Posterior vena cava (tissue), 2 donors: Measurements from ENCODE around the gene XG. TPM values are rescaled to one million over a fixed set of nuclear protein-coding genes. Genes with fewer than 3 reads are reported as not detected.
"Not testable (repeated sequence)": the region's sequence is repeated elsewhere in the genome, so short reads cannot be mapped to it uniquely, and the experiment has no call there.

Experiments
- DNase-seq: peaks from one replicate; pipeline ENCODE4 v3.0.0-alpha.2; 2020; ENCODE audit warnings: low spot score
- intact Hi-C, 2 donors: fragments of 100-400 bp; cut with DNase I; formaldehyde crosslinking; loops; one replicate each; pipeline versions ENCODE4 v1.14.1 to v1.14.2; 2022 to 2023
- total RNA-seq, 2 donors: library from RNA; stranded (reverse); fragmentation: NEBNext Ultra II Directional; extraction: Animal tissue kit (Norgen Biotek cat#: 25700); gene quantifications; one replicate each; pipeline ENCODE4 v1.2.1, GENCODE V29; 2021
- donor health status: DM: yes; HTN: yes; CAD: no.
- donor health status: DM: yes; HTN: yes; CAD: no.

The XG gene
- total RNA-seq, 2 donors from 2014 or later: 5.4 to 7.9 TPM

GRCh38 chrX:2727264-2727663, 24.6 kb upstream of the XG start:
- not testable (repeated sequence) for DNase-seq
- intact Hi-C loops: loop anchor here in 1 of 2 donors (5.0 kb wide), 1 partner anchor 350 kb away; no protein-coding TSS in a partner anchor

- intact Hi-C loops: no loop called here
- no peak for DNase-seq
These were observed 19.8 kb upstream of the XG start for GRCh38 chrX:2732076-2732475.

GRCh38 chrX:2732649-2733048, 19.2 kb upstream of the XG start:
- no peak for DNase-seq
- intact Hi-C loops: no loop called here

- no peak for DNase-seq
- intact Hi-C loops: no loop called here
These were observed 18.6 kb upstream of the XG start for GRCh38 chrX:2733286-2733685.

- intact Hi-C loops: no loop called here
- DNase-seq: no peak
These were observed 16.6 kb upstream of the XG start for GRCh38 chrX:2735270-2735669.

- DNase-seq: no peak
- intact Hi-C loops: no loop called here
These were observed 11.2 kb upstream of the XG start for GRCh38 chrX:2740672-2741071.

GRCh38 chrX:2741386-2741785, 10.5 kb upstream of the XG start:
- intact Hi-C loops: no loop called here
- DNase-seq: no peak

GRCh38 chrX:2746250-2746649, 5.6 kb upstream of the XG start:
- DNase-seq, intact Hi-C loops: not testable (repeated sequence)

GRCh38 chrX:2748171-2748814, 3.5 kb upstream of the XG start:
- no peak for DNase-seq
- intact Hi-C loops: no loop called here

GRCh38 chrX:2748815-2749188, 3.0 kb upstream of the XG start:
- intact Hi-C loops: no loop called here
- DNase-seq: no peak

GRCh38 chrX:2751291-2751690, 549 bp upstream of the XG start:
- DNase-seq: no peak
- intact Hi-C loops: no loop called here

- DNase-seq, intact Hi-C loops: not testable (repeated sequence)
These were observed 601 bp downstream of the XG start for GRCh38 chrX:2752441-2752840.

GRCh38 chrX:2755163-2755715, 3.4 kb downstream of the XG start:
- intact Hi-C loops, DNase-seq: not testable (repeated sequence)

- intact Hi-C loops: no loop called here
- DNase-seq: no peak
These were observed 4.7 kb downstream of the XG start for GRCh38 chrX:2756548-2756947.

GRCh38 chrX:2761246-2761645, 9.4 kb downstream of the XG start:
- intact Hi-C loops: loop anchor here in 1 of 2 donors (5.0 kb wide), 1 partner anchor 36 kb away; no protein-coding TSS in a partner anchor
- DNase-seq: no peak

GRCh38 chrX:2762671-2763070, 10.8 kb downstream of the XG start:
- not testable (repeated sequence) for DNase-seq
- intact Hi-C loops: loop anchor here in 1 of 2 donors (5.0 kb wide), 1 partner anchor 35 kb away; no protein-coding TSS in a partner anchor

- intact Hi-C loops: loop anchor here in 1 of 2 donors (5.0 kb wide), 1 partner anchor 32 kb away; no protein-coding TSS in a partner anchor
These were observed 13.1 kb downstream of the XG start for GRCh38 chrX:2764766-2765548.

GRCh38 chrX:2765549-2765830, 13.7 kb downstream of the XG start:
- intact Hi-C loops: no loop called here
- DNase-seq: no peak

More at GRCh38 chrX:2764766-2765548, 13.1 kb downstream of the XG start:
- not testable (repeated sequence) for DNase-seq

GRCh38 chrX:2766906-2767305, 15.1 kb downstream of the XG start:
- DNase-seq: no peak
- intact Hi-C loops: no loop called here

- intact Hi-C loops: no loop called here
- peak; percentile 88 for DNase-seq
These were observed 16.0 kb downstream of the XG start for GRCh38 chrX:2767631-2768455.
